ENCODE measurements around the gene KLK4.

The KLK4 gene

DNA sequence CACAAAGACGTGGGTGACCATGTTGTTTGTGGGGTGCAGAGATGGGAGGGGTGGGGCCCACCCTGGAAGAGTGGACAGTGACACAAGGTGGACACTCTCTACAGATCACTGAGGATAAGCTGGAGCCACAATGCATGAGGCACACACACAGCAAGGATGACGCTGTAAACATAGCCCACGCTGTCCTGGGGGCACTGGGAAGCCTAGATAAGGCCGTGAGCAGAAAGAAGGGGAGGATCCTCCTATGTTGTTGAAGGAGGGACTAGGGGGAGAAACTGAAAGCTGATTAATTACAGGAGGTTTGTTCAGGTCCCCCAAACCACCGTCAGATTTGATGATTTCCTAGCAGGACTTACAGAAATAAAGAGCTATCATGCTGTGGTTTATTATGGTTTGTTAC is 32.3 kb downstream of the KLK4 start:
- no peak for DNase-seq (ENCODE audit: low spot score)

GRCh38 chr19:50877338-50877737 is 33.9 kb downstream of the KLK4 start:
- DNase-seq (ENCODE audit: low spot score), result no peak

GRCh38 chr19:50876456-50876855 is 34.7 kb downstream of the KLK4 start:
- DNase-seq (ENCODE audit: low spot score), result no peak

DNA sequence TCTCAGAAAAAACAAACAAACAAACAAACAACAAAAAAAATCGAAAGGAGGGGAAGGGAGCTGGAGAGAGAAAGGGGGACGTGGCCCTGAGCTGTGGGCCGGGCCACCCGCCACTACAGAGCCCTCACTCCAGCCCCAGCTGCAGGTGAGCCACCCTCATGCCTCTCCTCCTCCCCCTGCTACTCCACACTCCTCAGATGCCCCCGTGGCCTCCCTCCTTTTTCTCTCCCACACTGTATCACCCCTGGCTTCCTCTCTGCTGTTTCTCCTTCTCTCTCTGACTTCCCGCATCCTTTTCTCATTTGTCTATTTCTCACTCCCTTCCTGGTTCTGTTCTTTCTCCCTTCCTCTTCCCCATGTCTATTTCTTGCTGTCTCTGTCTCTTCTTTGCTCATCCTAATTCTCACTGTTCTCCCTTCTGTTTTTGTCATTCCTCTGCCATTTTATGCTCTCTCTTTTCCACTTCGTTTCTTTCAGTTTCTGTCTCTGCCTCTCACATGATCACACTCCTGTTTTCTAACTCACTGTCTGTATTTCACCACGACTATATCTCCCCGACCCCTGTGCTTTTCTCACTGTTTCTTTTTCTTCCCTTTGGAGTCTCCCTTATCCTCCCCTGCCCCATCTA is 35.3 kb downstream of the KLK4 start:
- DNase-seq (ENCODE audit: low spot score), result no peak

DNA sequence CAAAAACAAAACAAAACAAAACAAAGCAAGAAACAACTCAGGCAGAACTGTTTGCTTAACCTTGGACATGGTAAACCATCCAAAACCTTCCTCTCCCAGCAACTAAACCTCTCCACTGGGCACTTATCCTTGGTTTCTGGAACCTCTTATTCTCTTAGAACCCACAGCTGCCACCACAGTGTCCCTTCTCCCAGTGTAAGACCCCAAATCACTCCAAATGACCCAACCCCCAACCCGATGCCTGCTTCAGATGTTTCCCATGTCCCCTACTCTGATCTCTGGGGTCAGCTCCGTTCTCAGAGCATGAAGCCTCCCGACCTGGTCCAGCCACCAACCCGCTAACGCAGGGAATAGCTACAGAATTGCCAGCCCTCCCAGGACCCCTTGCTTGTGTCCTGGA is 37.0 kb downstream of the KLK4 start:
- DNase-seq (ENCODE audit: low spot score), result no peak

DNA sequence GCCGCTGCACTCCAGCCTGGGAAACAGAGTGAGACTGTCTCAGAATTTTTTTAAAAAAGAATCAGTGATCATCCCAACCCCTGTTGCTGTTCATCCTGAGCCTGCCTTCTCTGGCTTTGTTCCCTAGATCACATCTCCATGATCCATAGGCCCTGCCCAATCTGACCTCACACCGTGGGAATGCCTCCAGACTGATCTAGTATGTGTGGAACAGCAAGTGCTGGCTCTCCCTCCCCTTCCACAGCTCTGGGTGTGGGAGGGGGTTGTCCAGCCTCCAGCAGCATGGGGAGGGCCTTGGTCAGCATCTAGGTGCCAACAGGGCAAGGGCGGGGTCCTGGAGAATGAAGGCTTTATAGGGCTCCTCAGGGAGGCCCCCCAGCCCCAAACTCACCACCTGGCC is 38.1 kb downstream of the KLK4 start, which contains the start of gene KLK2:
Gene KLK2, plus strand, starts transcription at position 384 of the 400 bp plus-strand sequence. CDS start 35 bp downstream, outside the sequence.
- no peak for DNase-seq (ENCODE audit: low spot score)

GRCh38 chr19:50870417-50871089 is 40.6 kb downstream of the KLK4 start:
- DNase-seq (ENCODE audit: low spot score), result no peak

DNA sequence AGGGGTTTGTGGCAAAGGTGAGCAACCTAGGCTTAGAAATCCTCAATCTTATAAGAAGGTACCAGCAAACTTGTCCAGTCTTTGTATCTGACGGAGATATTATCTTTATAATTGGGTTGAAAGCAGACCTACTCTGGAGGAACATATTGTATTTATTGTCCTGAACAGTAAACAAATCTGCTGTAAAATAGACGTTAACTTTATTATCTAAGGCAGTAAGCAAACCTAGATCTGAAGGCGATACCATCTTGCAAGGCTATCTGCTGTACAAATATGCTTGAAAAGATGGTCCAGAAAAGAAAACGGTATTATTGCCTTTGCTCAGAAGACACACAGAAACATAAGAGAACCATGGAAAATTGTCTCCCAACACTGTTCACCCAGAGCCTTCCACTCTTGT is 41.7 kb downstream of the KLK4 start:
- no peak for DNase-seq (ENCODE audit: low spot score)

DNA sequence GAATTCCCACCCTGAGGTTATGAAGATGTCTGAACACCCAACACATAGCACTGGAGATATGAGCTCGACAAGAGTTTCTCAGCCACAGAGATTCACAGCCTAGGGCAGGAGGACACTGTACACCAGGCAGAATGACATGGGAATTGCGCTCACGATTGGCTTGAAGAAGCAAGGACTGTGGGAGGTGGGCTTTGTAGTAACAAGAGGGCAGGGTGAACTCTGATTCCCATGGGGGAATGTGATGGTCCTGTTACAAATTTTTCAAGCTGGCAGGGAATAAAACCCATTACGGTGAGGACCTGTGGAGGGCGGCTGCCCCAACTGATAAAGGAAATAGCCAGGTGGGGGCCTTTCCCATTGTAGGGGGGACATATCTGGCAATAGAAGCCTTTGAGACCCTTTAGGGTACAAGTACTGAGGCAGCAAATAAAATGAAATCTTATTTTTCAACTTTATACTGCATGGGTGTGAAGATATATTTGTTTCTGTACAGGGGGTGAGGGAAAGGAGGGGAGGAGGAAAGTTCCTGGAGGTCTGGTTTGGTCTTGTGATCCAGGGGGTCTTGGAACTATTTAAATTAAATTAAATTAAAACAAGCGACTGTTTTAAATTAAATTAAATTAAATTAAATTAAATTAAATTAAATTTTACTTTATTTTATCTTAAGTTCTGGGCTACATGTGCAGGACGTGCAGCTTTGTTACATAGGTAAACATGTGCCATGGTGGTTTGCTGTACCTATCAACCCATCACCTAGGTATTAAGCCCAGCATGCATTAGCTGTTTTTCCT is 49.5 kb downstream of the KLK4 start:
- no peak for DNase-seq (ENCODE audit: low spot score)

DNA sequence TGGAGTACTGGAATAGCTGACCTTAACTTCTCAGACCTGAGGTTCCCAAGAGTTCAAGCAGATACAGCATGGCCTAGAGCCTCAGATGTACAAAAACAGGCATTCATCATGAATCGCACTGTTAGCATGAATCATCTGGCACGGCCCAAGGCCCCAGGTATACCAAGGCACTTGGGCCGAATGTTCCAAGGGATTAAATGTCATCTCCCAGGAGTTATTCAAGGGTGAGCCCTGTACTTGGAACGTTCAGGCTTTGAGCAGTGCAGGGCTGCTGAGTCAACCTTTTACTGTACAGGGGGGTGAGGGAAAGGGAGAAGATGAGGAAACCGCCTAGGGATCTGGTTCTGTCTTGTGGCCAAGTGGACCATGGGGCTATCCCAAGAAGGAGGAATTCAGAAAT is 50.2 kb downstream of the KLK4 start:
- DNase-seq (ENCODE audit: low spot score), result no peak

DNA sequence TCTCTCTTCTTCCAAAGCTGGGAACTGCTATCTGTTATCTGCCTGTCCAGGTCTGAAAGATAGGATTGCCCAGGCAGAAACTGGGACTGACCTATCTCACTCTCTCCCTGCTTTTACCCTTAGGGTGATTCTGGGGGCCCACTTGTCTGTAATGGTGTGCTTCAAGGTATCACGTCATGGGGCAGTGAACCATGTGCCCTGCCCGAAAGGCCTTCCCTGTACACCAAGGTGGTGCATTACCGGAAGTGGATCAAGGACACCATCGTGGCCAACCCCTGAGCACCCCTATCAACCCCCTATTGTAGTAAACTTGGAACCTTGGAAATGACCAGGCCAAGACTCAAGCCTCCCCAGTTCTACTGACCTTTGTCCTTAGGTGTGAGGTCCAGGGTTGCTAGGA is 51.3 kb downstream of the KLK4 start:
- DNase-seq (ENCODE audit: low spot score), result no peak

GRCh38 chr19:50858886-50859285 is 52.3 kb downstream of the KLK4 start:
- DNase-seq (ENCODE audit: low spot score), result no peak

DNA sequence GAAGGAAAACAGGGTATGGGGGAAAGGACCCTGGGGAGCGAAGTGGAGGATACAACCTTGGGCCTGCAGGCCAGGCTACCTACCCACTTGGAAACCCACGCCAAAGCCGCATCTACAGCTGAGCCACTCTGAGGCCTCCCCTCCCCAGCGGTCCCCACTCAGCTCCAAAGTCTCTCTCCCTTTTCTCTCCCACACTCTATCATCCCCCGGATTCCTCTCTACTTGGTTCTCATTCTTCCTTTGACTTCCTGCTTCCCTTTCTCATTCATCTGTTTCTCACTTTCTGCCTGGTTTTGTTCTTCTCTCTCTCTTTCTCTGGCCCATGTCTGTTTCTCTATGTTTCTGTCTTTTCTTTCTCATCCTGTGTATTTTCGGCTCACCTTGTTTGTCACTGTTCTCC is 53.8 kb downstream of the KLK4 start:
- no peak for DNase-seq (ENCODE audit: low spot score)

Data from AG08396 (cell line).